H9 (cell line): ENCODE measurements around the gene TRIM37. TPM values are rescaled to one million over a fixed set of nuclear protein-coding genes. Genes with fewer than 3 reads are reported as not detected.
A peak's percentile ranks its signal among the peaks of the same experiment; 100 is the strongest.

Source experiments
- DNase-seq: peaks from one replicate; pipeline ENCODE4 v3.0.0-alpha.2; 2017
- H2AFZ ChIP-seq: one replicate; pipeline ENCODE4 v1.6.1; 2013; ENCODE audit warnings: mild to moderate bottlenecking, low read length, control low read depth, moderate library complexity
- H2AK5ac ChIP-seq: 2 replicates; pipeline ENCODE4 v1.6.1; 2013; ENCODE audit warnings: low read length, control low read depth, mixed read lengths; ENCODE audit not compliant: insufficient read length
- H2BK120ac ChIP-seq: one replicate; pipeline ENCODE4 v1.6.1; 2013; ENCODE audit warnings: low read depth, mild to moderate bottlenecking, low read length, control low read depth, inconsistent platforms; ENCODE audit not compliant: poor library complexity, severe bottlenecking
- H2BK12ac ChIP-seq: 2 replicates; pipeline ENCODE4 v1.6.1; 2013; ENCODE audit warnings: low read length, control low read depth, mixed read lengths, low read depth; ENCODE audit not compliant: insufficient read length
- H2BK15ac ChIP-seq: 2 replicates; pipeline ENCODE4 v1.6.1; 2013; ENCODE audit warnings: low read depth, low read length, control low read depth
- H2BK20ac ChIP-seq: one replicate; pipeline ENCODE4 v1.6.1; 2013; ENCODE audit warnings: low read depth, mild to moderate bottlenecking, low read length, control low read depth, inconsistent platforms; ENCODE audit not compliant: poor library complexity, severe bottlenecking
- H2BK5ac ChIP-seq: 2 replicates; pipeline ENCODE4 v1.6.1; 2013; ENCODE audit warnings: low read length, control low read depth, mixed read lengths; ENCODE audit not compliant: insufficient read length
- H3K14ac ChIP-seq: 2 replicates; pipeline ENCODE4 v1.6.1; 2013; ENCODE audit warnings: low read length, control low read depth; ENCODE audit not compliant: insufficient read depth
- H3K18ac ChIP-seq: 2 replicates; pipeline ENCODE4 v1.6.1; 2013; ENCODE audit warnings: low read depth, mild to moderate bottlenecking, mixed read lengths, low read length, control low read depth; ENCODE audit not compliant: insufficient read length
- H3K23ac ChIP-seq: 2 replicates; pipeline ENCODE4 v1.6.1; 2013; ENCODE audit warnings: low read length, control low read depth, mixed read lengths, low read depth; ENCODE audit not compliant: insufficient read length
- H3K23me2 ChIP-seq: 2 replicates; pipeline ENCODE4 v1.6.1; 2013; ENCODE audit warnings: low read depth, mild to moderate bottlenecking, mixed read lengths, low read length, control low read depth; ENCODE audit not compliant: insufficient read length, poor library complexity, severe bottlenecking
- H3K27ac ChIP-seq: 2 replicates; pipeline ENCODE4 v1.5.1; 2013; ENCODE audit warnings: low read length, control low read depth, mixed read lengths, low read depth; ENCODE audit not compliant: insufficient read length
- H3K27me3 ChIP-seq: 2 replicates; pipeline ENCODE4 v1.6.1; 2013; ENCODE audit warnings: low read length, control low read depth, inconsistent platforms; ENCODE audit not compliant: insufficient read depth
- H3K4ac ChIP-seq: 2 replicates; pipeline ENCODE4 v1.6.1; 2013; ENCODE audit warnings: low read depth, mild to moderate bottlenecking, control low read depth, inconsistent platforms, low read length, moderate library complexity
- H3K4me1 ChIP-seq: 2 replicates; pipeline ENCODE4 v1.6.1; 2013; ENCODE audit warnings: low read length, control low read depth, inconsistent platforms; ENCODE audit not compliant: insufficient read depth
- H3K4me2 ChIP-seq: 2 replicates; pipeline ENCODE4 v1.6.1; 2013; ENCODE audit warnings: low read length, control low read depth, mixed read lengths; ENCODE audit not compliant: insufficient read length, insufficient read depth
- H3K56ac ChIP-seq: 2 replicates; pipeline ENCODE4 v1.6.1; 2013; ENCODE audit warnings: low read depth, mild to moderate bottlenecking, mixed read lengths, low read length, control low read depth; ENCODE audit not compliant: insufficient read length
- H3K79me1 ChIP-seq: 2 replicates; pipeline ENCODE4 v1.6.1; 2013; ENCODE audit warnings: low read depth, mild to moderate bottlenecking, moderate library complexity, low read length, control low read depth, inconsistent platforms; ENCODE audit not compliant: insufficient read depth, poor library complexity, severe bottlenecking
- H3K79me2 ChIP-seq: 2 replicates; pipeline ENCODE4 v1.6.1; 2013; ENCODE audit warnings: low read length, control low read depth, inconsistent platforms; ENCODE audit not compliant: insufficient read depth
- H3K9ac ChIP-seq: 2 replicates; pipeline ENCODE4 v1.6.1; 2013; ENCODE audit warnings: low read length, control low read depth, mixed read lengths; ENCODE audit not compliant: insufficient read length; ENCODE audit errors: extremely low read depth
- H3K9me3 ChIP-seq: one replicate; pipeline ENCODE4 v1.6.1; 2013; ENCODE audit warnings: low read depth, low read length, inconsistent platforms; ENCODE audit not compliant: control insufficient read depth
- H3T11ph ChIP-seq: one replicate; pipeline ENCODE4 v1.6.1; 2013; ENCODE audit warnings: mild to moderate bottlenecking, low read length, control low read depth, inconsistent platforms
- H4K20me1 ChIP-seq: one replicate; pipeline ENCODE4 v1.6.1; 2013; ENCODE audit not compliant: control insufficient read depth, insufficient read length, insufficient read depth
- H4K5ac ChIP-seq: 2 replicates; pipeline ENCODE4 v1.6.1; 2013; ENCODE audit warnings: low read depth, mild to moderate bottlenecking, mixed read lengths, low read length, control low read depth; ENCODE audit not compliant: insufficient read length
- H4K8ac ChIP-seq: replicated peaks from 2 replicates; pipeline ENCODE4 v1.6.1; 2013; ENCODE audit warnings: low read length, control low read depth, mixed read lengths, low read depth; ENCODE audit not compliant: insufficient read length
- H4K91ac ChIP-seq: 2 replicates; pipeline ENCODE4 v1.6.1; 2013; ENCODE audit warnings: low read depth, mild to moderate bottlenecking, moderate library complexity, mixed read lengths, low read length, control low read depth; ENCODE audit not compliant: insufficient read length
- H3K27ac Mint-ChIP-seq, 3 experiments: 2 replicates in 2 of 3; 3 replicates in 1 of 3; pipeline ENCODE4 v1.8.0; 2020 to 2021; ENCODE audit warnings: mixed read lengths in 3 of 3, mild to moderate bottlenecking in 1 of 3, moderate library complexity in 1 of 3
- H3K27me3 Mint-ChIP-seq: 2 replicates; pipeline ENCODE4 v1.8.0; 2021; ENCODE audit warnings: low read depth, mild to moderate bottlenecking, moderate library complexity, mixed read lengths
- H3K36me3 Mint-ChIP-seq, 3 experiments: 2 replicates in 2 of 3; 3 replicates in 1 of 3; pipeline ENCODE4 v1.8.0; 2020 to 2021; ENCODE audit warnings: low read depth in 3 of 3, mixed read lengths in 3 of 3; ENCODE audit not compliant: insufficient read depth in 1 of 3
- H3K4me1 Mint-ChIP-seq, 2 experiments: 2 replicates each; pipeline ENCODE4 v1.8.0; 2020; ENCODE audit warnings: mixed read lengths in 2 of 2
- H3K4me3 Mint-ChIP-seq, 2 experiments: 2 replicates in 1 of 2; 3 replicates in 1 of 2; pipeline ENCODE4 v1.8.0; 2020 to 2021; ENCODE audit warnings: mild to moderate bottlenecking in 2 of 2, mixed read lengths in 2 of 2, moderate library complexity in 1 of 2
- H3K9me3 Mint-ChIP-seq, 2 experiments: 2 replicates in 1 of 2; 3 replicates in 1 of 2; pipeline ENCODE4 v1.8.0; 2020; ENCODE audit warnings: mild to moderate bottlenecking in 2 of 2, mixed read lengths in 2 of 2, moderate library complexity in 1 of 2
- CTCF ChIP-seq: fragments of 200-600 bp; sonication (generic); conservative IDR thresholded peaks from 3 replicates; pipeline ENCODE4 v1.8.0; 2021; ENCODE audit warnings: antibody characterized with exemption, mild to moderate bottlenecking
- WGBS: extraction: QIAGEN DNeasy Blood & Tissue Kit; methylation state at CpG from one replicate; pipeline ENCODE4 v1.1.7; 2013; ENCODE audit warnings: missing lambda C conversion rate, low lambda C conversion rate, mixed read lengths; ENCODE audit not compliant: insufficient read length; ENCODE audit errors: extremely low coverage; 5-methylcytosine and 5-hydroxymethylcytosine counted together
- total RNA-seq: library from RNA; stranded (reverse); gene quantifications from 2 replicates; pipeline ENCODE4 v1.2.1, GENCODE V29; 2021

The TRIM37 gene
- total RNA-seq, 1 experiment from 2014 or later, result 52.1 TPM

- Histone ChIP-seq H4K20me1 (no peaks in the 10 kb centered on the region), H3K14ac (no peak overlapping the region), H2AK5ac (no peak overlapping the region), H3K56ac (no peak overlapping the region), H3K79me1 (no peaks in the 10 kb centered on the region), H3K4me1 (peaks cover 5% of the 10 kb centered on the region; the same call in 1 of the 2 replicates), H4K8ac (no peak overlapping the region), H3K18ac (no peak overlapping the region), H2BK20ac (no peak overlapping the region), H2BK120ac (no peak overlapping the region), H3T11ph (no peak overlapping the region), H3K23me2 (no peaks in the 10 kb centered on the region), H3K79me2 (no peaks in the 10 kb centered on the region), H3K9me3 (no peaks in the 10 kb centered on the region), H3K9ac (no peak overlapping the region), H3K23ac (no peak overlapping the region), H4K91ac (no peak overlapping the region), H2BK12ac (no peak overlapping the region), H3K27ac (no peak overlapping the region), H3K4ac (no peak overlapping the region), H2BK15ac (no peak overlapping the region), H3K27me3 (no peaks in the 10 kb centered on the region), H4K5ac (no peak overlapping the region), H2BK5ac (no peak overlapping the region), H2AFZ (no peak overlapping the region), H3K4me2 (no peak overlapping the region)
- H3K4me1 Mint-ChIP-seq, result peaks cover 26 to 33% of the 10 kb centered on the region in 2 experiments
- H3K27me3 Mint-ChIP-seq, result 0 out of 2 replicates have a peak, but pooled peaks cover 1% of the 10 kb centered on the region
- H3K27ac Mint-ChIP-seq, result peak overlapping the region in 1 of 3 experiments; percentile 95; a peak in 1 of 7 replicates
- no peaks in the 10 kb centered on the region for H3K36me3 Mint-ChIP-seq
- no peak overlapping the region for H3K4me3 Mint-ChIP-seq
- no peaks in the 10 kb centered on the region for H3K9me3 Mint-ChIP-seq
- WGBS, result no CpG with 5 or more reads among the region's 3 CpGs
- DNase-seq, result no peak
- TF ChIP-seq CTCF, result no peak
These were observed 141.5 kb downstream of the TRIM37 start for GRCh38 chr17:58965221-58965620.
